Endothelial cell of umbilical vein (primary cell): ENCODE measurements around the gene USP31.

Experiments
- EZH2 ChIP-seq: IDR thresholded peaks from 2 replicates; pipeline ENCODE4 v1.6.1; 2012; ENCODE audit warnings: borderline replicate concordance, low read depth, mild to moderate bottlenecking, moderate library complexity, low read length, inconsistent platforms; ENCODE audit not compliant: severe bottlenecking
- FOS ChIP-seq: IDR thresholded peaks from 2 replicates; pipeline ENCODE4 v1.6.1; 2011; ENCODE audit warnings: mild to moderate bottlenecking, low read length, moderate library complexity, borderline replicate concordance; ENCODE audit not compliant: insufficient read depth
- GATA2 ChIP-seq: IDR thresholded peaks from 2 replicates; pipeline ENCODE4 v1.7.0; 2011; ENCODE audit warnings: low read depth, mild to moderate bottlenecking, moderate library complexity, mixed read lengths, low read length; ENCODE audit not compliant: insufficient read length, insufficient read depth
- JUN ChIP-seq: IDR thresholded peaks from 2 replicates; pipeline ENCODE4 v1.6.1; 2011; ENCODE audit warnings: borderline replicate concordance, low read depth; ENCODE audit not compliant: insufficient read length, insufficient read depth
- MYC ChIP-seq: IDR thresholded peaks from one replicate; pipeline ENCODE4 v1.6.1; 2011; ENCODE audit warnings: mild to moderate bottlenecking, low read depth, low read length
- POLR2A ChIP-seq: IDR thresholded peaks from 2 replicates; pipeline ENCODE4 v1.6.1; 2012; ENCODE audit warnings: low read depth, mild to moderate bottlenecking, control low read depth, low read length
- POLR2AphosphoS5 ChIP-seq: IDR thresholded peaks from 2 replicates; pipeline ENCODE4 v1.6.1; 2012; ENCODE audit warnings: low read depth, mild to moderate bottlenecking, control low read depth, low read length, moderate library complexity; ENCODE audit not compliant: insufficient read depth
- TF ChIP-seq, protein P1 (sequence below), 2 donors: IDR thresholded peaks; 1 replicate in 1 of 2; 2 replicates in 1 of 2; pipeline ENCODE4 v1.5.1; 2011; ENCODE audit warnings: low read length in 2 of 2, mild to moderate bottlenecking in 2 of 2, moderate library complexity in 2 of 2, control low read depth in 1 of 2, inconsistent platforms in 1 of 2, low read depth in 1 of 2; ENCODE audit not compliant: insufficient read depth in 1 of 2; ENCODE audit errors: extremely low read depth in 1 of 2
- TF ChIP-seq, protein P2 (sequence below): IDR thresholded peaks from 2 replicates; pipeline ENCODE4 v1.6.1; 2011; ENCODE audit not compliant: insufficient read depth, insufficient read length

DNA sequence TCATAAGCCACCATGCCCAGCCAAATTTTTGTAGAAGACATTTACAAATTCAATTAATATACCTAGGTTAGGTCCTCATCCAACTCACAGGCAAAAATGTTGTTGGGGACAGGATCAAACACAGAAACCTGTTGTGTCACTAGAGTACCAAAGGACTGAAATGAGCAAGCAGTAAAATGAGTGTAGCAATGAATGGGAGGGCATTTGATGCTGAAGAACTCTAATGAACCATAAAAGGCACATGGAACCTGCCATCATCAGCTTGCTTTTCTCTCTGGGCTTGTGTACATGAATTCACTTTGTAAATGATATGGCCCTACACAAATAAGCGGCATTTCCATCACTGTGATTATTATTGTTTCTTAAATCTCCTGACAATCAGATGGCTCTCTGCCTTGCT, 17.8 kb downstream of the USP31 start:
- no peak for TF ChIP-seq POLR2A
- TF ChIP-seq, protein P1, sequence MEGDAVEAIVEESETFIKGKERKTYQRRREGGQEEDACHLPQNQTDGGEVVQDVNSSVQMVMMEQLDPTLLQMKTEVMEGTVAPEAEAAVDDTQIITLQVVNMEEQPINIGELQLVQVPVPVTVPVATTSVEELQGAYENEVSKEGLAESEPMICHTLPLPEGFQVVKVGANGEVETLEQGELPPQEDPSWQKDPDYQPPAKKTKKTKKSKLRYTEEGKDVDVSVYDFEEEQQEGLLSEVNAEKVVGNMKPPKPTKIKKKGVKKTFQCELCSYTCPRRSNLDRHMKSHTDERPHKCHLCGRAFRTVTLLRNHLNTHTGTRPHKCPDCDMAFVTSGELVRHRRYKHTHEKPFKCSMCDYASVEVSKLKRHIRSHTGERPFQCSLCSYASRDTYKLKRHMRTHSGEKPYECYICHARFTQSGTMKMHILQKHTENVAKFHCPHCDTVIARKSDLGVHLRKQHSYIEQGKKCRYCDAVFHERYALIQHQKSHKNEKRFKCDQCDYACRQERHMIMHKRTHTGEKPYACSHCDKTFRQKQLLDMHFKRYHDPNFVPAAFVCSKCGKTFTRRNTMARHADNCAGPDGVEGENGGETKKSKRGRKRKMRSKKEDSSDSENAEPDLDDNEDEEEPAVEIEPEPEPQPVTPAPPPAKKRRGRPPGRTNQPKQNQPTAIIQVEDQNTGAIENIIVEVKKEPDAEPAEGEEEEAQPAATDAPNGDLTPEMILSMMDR (IDR thresholded peaks at IDR 0.05; ENCODE audit: extremely low read depth in 1 of 2, insufficient read depth in 1 of 2, low read depth in 1 of 2, low read length in 2 of 2), result no peak
- no peak for TF ChIP-seq GATA2
- TF ChIP-seq, protein P2, sequence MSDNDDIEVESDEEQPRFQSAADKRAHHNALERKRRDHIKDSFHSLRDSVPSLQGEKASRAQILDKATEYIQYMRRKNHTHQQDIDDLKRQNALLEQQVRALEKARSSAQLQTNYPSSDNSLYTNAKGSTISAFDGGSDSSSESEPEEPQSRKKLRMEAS, result no peak
- TF ChIP-seq POLR2AphosphoS5, result no peak
- TF ChIP-seq EZH2, result no peak
- no peak for TF ChIP-seq MYC
- no peak for TF ChIP-seq FOS
- TF ChIP-seq JUN, result no peak
